ENCODE measurements around the gene IFI27L1.

DNA sequence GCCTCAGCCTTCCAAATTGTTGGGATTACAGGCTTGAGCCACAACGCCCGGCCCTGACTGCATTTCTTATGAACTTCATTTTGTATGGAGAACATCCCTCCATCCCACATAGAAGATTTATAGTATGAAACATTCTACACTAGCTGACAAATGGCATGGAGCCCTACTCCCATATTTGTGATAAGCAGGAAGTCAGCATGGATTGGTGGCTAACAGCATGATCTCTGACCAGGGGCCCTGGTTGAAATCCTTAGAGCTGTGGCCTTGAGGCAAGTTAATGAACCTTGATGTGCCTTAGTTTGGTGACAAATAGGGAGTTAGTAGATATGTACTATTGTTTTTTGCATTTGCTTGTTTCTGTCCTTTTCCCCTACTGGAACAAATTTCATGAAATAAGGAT lies 12.3 kb downstream of the IFI27L1 start:
- TF ChIP-seq TAF1 (IDR thresholded peaks at IDR 0.05; ENCODE audit: low read depth, low read length) (no peak), POLR2A (IDR thresholded peaks at IDR 0.05; ENCODE audit: low read depth, low read length) (no peak), POLR2AphosphoS5 (IDR thresholded peaks at IDR 0.05; ENCODE audit: low read depth, low read length) (no peak), PAX5 (IDR thresholded peaks at IDR 0.05; ENCODE audit: insufficient read depth, low read length, severe bottlenecking) (no peak), SPI1 (IDR thresholded peaks at IDR 0.05; ENCODE audit: low read depth, low read length) (no peak), POU2F2 (IDR thresholded peaks at IDR 0.05; ENCODE audit: low read depth, low read length) (no peak)

Data from GM12891 (cell line).